ENCODE data around the gene ENTPD1. TPM values are rescaled to one million over a fixed set of nuclear protein-coding genes. Genes with fewer than 3 reads are reported as not detected.

The ENTPD1 gene
- total RNA-seq, result 1.0 and 3.3 TPM in 2 replicates
- 0.26 and 0.47 TPM in 2 replicates for polyA plus RNA-seq
- polyA plus RNA-seq (2012), result 0.65 and 0.76 TPM in 2 replicates
- not detected in 2 replicates for polyA minus RNA-seq (ENCODE audit: low replicate concordance)

GRCh38 chr10:95756041-95756761, at the start of gene ENTPD1:
Gene ENTPD1, plus strand, starts transcription at chr10:95756163. Its CDS starts 77 bp downstream, at chr10:95756240.
- H3K36me3 ChIP-seq (ENCODE audit: control insufficient read depth, insufficient read depth, low read length), result no peaks in the 10 kb centered on the region
- H3K4me2 ChIP-seq (ENCODE audit: extremely low read depth, insufficient read depth, low read length), result peak within 1 kb of the TSS; percentile 38
- no peaks in the 10 kb centered on the region for H3K79me2 ChIP-seq (ENCODE audit: control insufficient read depth, insufficient read depth, low read length)
- no peaks in the 10 kb centered on the region for H3K9me3 ChIP-seq (ENCODE audit: control insufficient read depth, insufficient read depth, low read depth, low read length)
- H3K9ac ChIP-seq (ENCODE audit: insufficient read depth, low read length), result no peak within 1 kb of the TSS
- no peak within 1 kb of the TSS for H3K27ac ChIP-seq (ENCODE audit: insufficient read depth, low read length)
- no peaks in the 10 kb centered on the region for H3K4me1 ChIP-seq (ENCODE audit: control insufficient read depth, extremely low read depth, insufficient read depth, low read length)
- DNase-seq (ENCODE audit: low read depth in 2 of 2), result peak in 1 of 2 donors; percentile 41
- no peaks in the 10 kb centered on the region for H4K20me1 ChIP-seq (ENCODE audit: control insufficient read depth, extremely low read depth, insufficient read depth, low read length)
- TF ChIP-seq CTCF (conservative IDR thresholded peaks at IDR 0.05 in 1 of 2, IDR thresholded peaks at IDR 0.05 in 1 of 2; ENCODE audit: low read depth in 1 of 2, low read length in 2 of 2) (no peak), EZH2 (IDR thresholded peaks at IDR 0.05; ENCODE audit: low read length, missing control alignments) (no peak)
- peak within 1 kb of the TSS in 2 of 4 experiments; percentile 3 to 23 for H3K4me3 ChIP-seq (replicated peaks in 1 of 4; ENCODE audit: control extremely low read depth in 1 of 4, insufficient read depth in 1 of 4, low read depth in 3 of 4, low read length in 4 of 4)
- no peaks in the 10 kb centered on the region for H3K27me3 ChIP-seq (ENCODE audit: control insufficient read depth, insufficient read depth, low read length)
- H2AFZ ChIP-seq (ENCODE audit: low read length), result no peak within 1 kb of the TSS

GRCh38 chr10:95706573-95706972, 49.4 kb upstream of the ENTPD1 start:
- Histone ChIP-seq H3K9ac (ENCODE audit: insufficient read depth, low read length) (no peak overlapping the region), H2AFZ (ENCODE audit: low read length) (no peak overlapping the region), H3K79me2 (ENCODE audit: control insufficient read depth, insufficient read depth, low read length) (no peaks in the 10 kb centered on the region), H3K4me1 (ENCODE audit: control insufficient read depth, extremely low read depth, insufficient read depth, low read length) (no peaks in the 10 kb centered on the region), H4K20me1 (ENCODE audit: control insufficient read depth, extremely low read depth, insufficient read depth, low read length) (no peaks in the 10 kb centered on the region), H3K27me3 (ENCODE audit: control insufficient read depth, insufficient read depth, low read length) (no peaks in the 10 kb centered on the region), H3K4me2 (ENCODE audit: extremely low read depth, insufficient read depth, low read length) (no peak overlapping the region), H3K27ac (ENCODE audit: insufficient read depth, low read length) (no peak overlapping the region), H3K4me3 (replicated peaks in 1 of 4; ENCODE audit: control extremely low read depth in 1 of 4, insufficient read depth in 1 of 4, low read depth in 3 of 4, low read length in 4 of 4) (no peak overlapping the region), H3K9me3 (ENCODE audit: control insufficient read depth, insufficient read depth, low read depth, low read length) (no peaks in the 10 kb centered on the region), H3K36me3 (ENCODE audit: control insufficient read depth, insufficient read depth, low read length) (no peaks in the 10 kb centered on the region)
- DNase-seq (ENCODE audit: low read depth in 2 of 2), result no peak
- no peak for TF ChIP-seq EZH2 (IDR thresholded peaks at IDR 0.05; ENCODE audit: low read length, missing control alignments)
- no peak for TF ChIP-seq CTCF (conservative IDR thresholded peaks at IDR 0.05 in 1 of 2, IDR thresholded peaks at IDR 0.05 in 1 of 2; ENCODE audit: low read depth in 1 of 2, low read length in 2 of 2)

GRCh38 chr10:95706990-95707389, 49.0 kb upstream of the ENTPD1 start:
- no peak overlapping the region for H3K9ac ChIP-seq (ENCODE audit: insufficient read depth, low read length)
- H3K4me1 ChIP-seq (ENCODE audit: control insufficient read depth, extremely low read depth, insufficient read depth, low read length), result no peaks in the 10 kb centered on the region
- DNase-seq (ENCODE audit: low read depth in 2 of 2), result no peak
- H3K4me3 ChIP-seq (replicated peaks in 1 of 4; ENCODE audit: control extremely low read depth in 1 of 4, insufficient read depth in 1 of 4, low read depth in 3 of 4, low read length in 4 of 4), result no peak overlapping the region
- no peak overlapping the region for H3K4me2 ChIP-seq (ENCODE audit: extremely low read depth, insufficient read depth, low read length)
- no peaks in the 10 kb centered on the region for H3K36me3 ChIP-seq (ENCODE audit: control insufficient read depth, insufficient read depth, low read length)
- no peaks in the 10 kb centered on the region for H3K9me3 ChIP-seq (ENCODE audit: control insufficient read depth, insufficient read depth, low read depth, low read length)
- no peak overlapping the region for H3K27ac ChIP-seq (ENCODE audit: insufficient read depth, low read length)
- TF ChIP-seq EZH2 (IDR thresholded peaks at IDR 0.05; ENCODE audit: low read length, missing control alignments), result no peak
- H3K27me3 ChIP-seq (ENCODE audit: control insufficient read depth, insufficient read depth, low read length), result no peaks in the 10 kb centered on the region
- H3K79me2 ChIP-seq (ENCODE audit: control insufficient read depth, insufficient read depth, low read length), result no peaks in the 10 kb centered on the region
- no peaks in the 10 kb centered on the region for H4K20me1 ChIP-seq (ENCODE audit: control insufficient read depth, extremely low read depth, insufficient read depth, low read length)
- no peak overlapping the region for H2AFZ ChIP-seq (ENCODE audit: low read length)

All from fibroblast of lung (primary cell).